ENCODE data around the gene SEMA3G.

DNA sequence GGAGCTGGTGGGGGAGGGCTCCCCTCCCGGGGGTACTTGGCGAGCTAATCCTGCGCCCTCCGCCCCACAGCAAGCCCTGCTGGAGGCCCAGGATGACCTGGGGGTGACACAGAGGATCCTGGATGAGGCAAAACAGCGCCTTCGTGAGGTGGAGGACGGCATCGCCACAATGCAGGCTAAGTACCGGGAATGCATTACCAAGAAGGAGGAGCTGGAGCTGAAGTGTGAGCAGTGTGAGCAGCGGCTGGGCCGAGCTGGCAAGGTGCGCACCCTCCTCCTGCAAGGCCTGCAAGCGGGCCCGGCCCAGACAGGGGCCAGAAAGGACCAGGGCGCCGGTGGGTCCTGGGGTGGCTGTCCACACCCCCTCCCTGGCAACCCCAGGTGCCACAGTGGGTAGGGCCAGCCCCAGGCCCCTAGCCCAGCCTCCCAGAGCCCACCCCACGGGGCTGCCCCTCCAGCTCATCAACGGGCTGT lies 56.5 kb downstream of the SEMA3G start:
- TF ChIP-seq POLR2AphosphoS5 (IDR thresholded peaks at IDR 0.05; ENCODE audit: borderline replicate concordance, low read depth, low read length) (no peak), EZH2 (IDR thresholded peaks at IDR 0.05) (no peak), FOXP2 (optimal IDR thresholded peaks at IDR 0.05; ENCODE audit: control extremely low read depth, extremely low read length, insufficient read depth) (no peak)
